ENCODE data around the gene NCOA5. TPM values are rescaled to one million over a fixed set of nuclear protein-coding genes. Genes with fewer than 3 reads are reported as not detected.

NCOA5 gene
- total and polyA plus RNA-seq, 7 experiments from 2014 or later, result 15.7 to 47.6 (median 39.4) TPM

GRCh38 chr20:46088409-46089166 is 1.2 kb downstream of the NCOA5 start:
- no peak for DNase-seq

GRCh38 chr20:46087161-46087560 is 2.6 kb downstream of the NCOA5 start:
- H3K4me3 Mint-ChIP-seq, result peak overlapping the region; percentile 32 to 95 (median 84)
- peaks cover 29 to 52% of the 10 kb centered on the region in 2 donors for H3K4me1 ChIP-seq (ENCODE audit: control insufficient read depth in 2 of 2, insufficient read depth in 2 of 2, low read length in 2 of 2)
- H3K4me3 ChIP-seq (ENCODE audit: low read length), result no peak overlapping the region
- intact Hi-C loops (cut with micrococcal nuclease), result loop anchor here (1.0 to 10.0 kb wide), 3 partner anchors 64 to 598 kb away; partner anchors contain the start of genes TP53RK (in 1 of the 2) and UBE2C (in 1 of the 2)
- DNase-seq, result no peak
- ChIA-PET CTCF (interaction anchor here (1.0 kb wide), 1 partner anchor 117 kb away, joined by 3 read pairs; no protein-coding TSS in a partner anchor), POLR2A (no interaction called here)
- H3K36me3 ChIP-seq (ENCODE audit: control insufficient read depth in 2 of 3, insufficient read depth in 3 of 3, low read length in 3 of 3), result peaks cover 0 to 3% (median 0%) of the 10 kb centered on the region in 3 experiments
- no peak for ATAC-seq
- H3K27me3 ChIP-seq (ENCODE audit: control insufficient read depth in 2 of 2, insufficient read depth in 2 of 2, low read length in 2 of 2), result no peaks in the 10 kb centered on the region
- peaks cover 0 to 2% (median 0%) of the 10 kb centered on the region in 5 donors for H3K36me3 Mint-ChIP-seq
- no peaks in the 10 kb centered on the region for H3K9me3 ChIP-seq (ENCODE audit: control insufficient read depth in 2 of 3, low read length in 3 of 3)
- H3K27me3 Mint-ChIP-seq, result no peaks in the 10 kb centered on the region
- peaks cover 45 to 79% (median 76%) of the 10 kb centered on the region in 7 donors for H3K4me1 Mint-ChIP-seq
- peaks cover 0 to 1% (median 0%) of the 10 kb centered on the region in 11 donors for H3K9me3 Mint-ChIP-seq
- H3K27ac ChIP-seq (ENCODE audit: low read depth, low read length), result no peak overlapping the region
- peak overlapping the region in 3 of 9 donors; percentile 12 to 18 (median 14) for H3K27ac Mint-ChIP-seq

More at GRCh38 chr20:46088409-46089166, 1.2 kb downstream of the NCOA5 start:
- Mint-ChIP-seq H3K9me3 (peaks cover 0 to 1% (median 0%) of the 10 kb centered on the region in 11 donors), H3K4me1 (peaks cover 38 to 64% (median 62%) of the 10 kb centered on the region in 7 donors), H3K36me3 (peaks cover 0 to 2% (median 0%) of the 10 kb centered on the region in 5 donors), H3K27me3 (no peaks in the 10 kb centered on the region), H3K4me3 (peak overlapping the region; percentile 83 to 95 (median 90)), H3K27ac (peak overlapping the region; percentile 66 to 95 (median 83))
- H3K4me1 ChIP-seq (ENCODE audit: control insufficient read depth in 2 of 2, insufficient read depth in 2 of 2, low read length in 2 of 2), result peaks cover 29 to 41% of the 10 kb centered on the region in 2 donors
- H3K27ac ChIP-seq (ENCODE audit: low read depth, low read length), result peak overlapping the region; percentile 89
- peaks cover 0 to 3% (median 0%) of the 10 kb centered on the region in 3 experiments for H3K36me3 ChIP-seq (ENCODE audit: control insufficient read depth in 2 of 3, insufficient read depth in 3 of 3, low read length in 3 of 3)
- H3K27me3 ChIP-seq (ENCODE audit: control insufficient read depth in 2 of 2, insufficient read depth in 2 of 2, low read length in 2 of 2), result no peaks in the 10 kb centered on the region
- ChIA-PET CTCF (interaction anchor here (0.6 to 1.0 kb wide), 3 partner anchors 44 to 118 kb away, joined by 3 read pairs; no protein-coding TSS in a partner anchor), POLR2A (interaction anchor here (0.8 to 1.7 kb wide), 4 partner anchors 8 to 154 kb away, joined by 4 to 9 read pairs (median 5); partner anchors contain the start of genes CD40 and PCIF1)
- H3K9me3 ChIP-seq (ENCODE audit: control insufficient read depth in 2 of 3, low read length in 3 of 3), result no peaks in the 10 kb centered on the region
- ATAC-seq, result no peak
- H3K4me3 ChIP-seq (ENCODE audit: low read length), result peak overlapping the region; percentile 73
- intact Hi-C loops (cut with micrococcal nuclease), result loop anchor here (1.0 to 10.0 kb wide), 10 partner anchors 30 to 726 kb away; partner anchors contain the start of genes ZNF335 (in 2 of the 2), CD40 (in 1 of the 2), DNTTIP1 (in 1 of the 2) and PCIF1 (in 1 of the 2)

GRCh38 chr20:46085179-46085851 is 4.4 kb downstream of the NCOA5 start:
- no peaks in the 10 kb centered on the region for H3K9me3 ChIP-seq (ENCODE audit: control insufficient read depth in 2 of 3, low read length in 3 of 3)
- Mint-ChIP-seq H3K36me3 (peaks cover 0 to 5% (median 0%) of the 10 kb centered on the region in 5 donors), H3K4me1 (peaks cover 43 to 90% (median 81%) of the 10 kb centered on the region in 7 donors), H3K4me3 (peak overlapping the region in 7 of 10 donors; percentile 3 to 95 (median 38)), H3K9me3 (peaks cover 0 to 1% (median 0%) of the 10 kb centered on the region in 11 donors), H3K27ac (peak overlapping the region in 1 of 9 donors; percentile 70), H3K27me3 (no peaks in the 10 kb centered on the region)
- no peak overlapping the region for H3K4me3 ChIP-seq (ENCODE audit: low read length)
- ATAC-seq, result no peak
- ChIA-PET POLR2A (no interaction called here), CTCF (interaction anchor here (0.8 kb wide), 1 partner anchor 98 kb away, joined by 3 read pairs; no protein-coding TSS in a partner anchor)
- intact Hi-C loops (cut with micrococcal nuclease), result loop anchor here in 1 of 2 donors (5.0 to 10.0 kb wide), 2 partner anchors 273 to 599 kb away; partner anchors contain the start of genes TP53RK and UBE2C
- DNase-seq, result no peak
- H3K27me3 ChIP-seq (ENCODE audit: control insufficient read depth in 2 of 2, insufficient read depth in 2 of 2, low read length in 2 of 2), result no peaks in the 10 kb centered on the region
- H3K4me1 ChIP-seq (ENCODE audit: control insufficient read depth in 2 of 2, insufficient read depth in 2 of 2, low read length in 2 of 2), result peaks cover 28 to 51% of the 10 kb centered on the region in 2 donors
- no peak overlapping the region for H3K27ac ChIP-seq (ENCODE audit: low read depth, low read length)
- peaks cover 0 to 3% (median 0%) of the 10 kb centered on the region in 3 experiments for H3K36me3 ChIP-seq (ENCODE audit: control insufficient read depth in 2 of 3, insufficient read depth in 3 of 3, low read length in 3 of 3)

- H3K9me3 ChIP-seq (ENCODE audit: control insufficient read depth in 2 of 3, low read length in 3 of 3), result no peaks in the 10 kb centered on the region
- peaks cover 25 to 48% of the 10 kb centered on the region in 2 donors for H3K4me1 ChIP-seq (ENCODE audit: control insufficient read depth in 2 of 2, insufficient read depth in 2 of 2, low read length in 2 of 2)
- peaks cover 0 to 1% (median 0%) of the 10 kb centered on the region in 11 donors for H3K9me3 Mint-ChIP-seq
- POLR2A ChIA-PET, result no interaction called here
- H3K36me3 ChIP-seq (ENCODE audit: control insufficient read depth in 2 of 3, insufficient read depth in 3 of 3, low read length in 3 of 3), result peaks cover 0 to 3% (median 0%) of the 10 kb centered on the region in 3 experiments
- no peaks in the 10 kb centered on the region for H3K27me3 ChIP-seq (ENCODE audit: control insufficient read depth in 2 of 2, insufficient read depth in 2 of 2, low read length in 2 of 2)
- H3K4me1 Mint-ChIP-seq, result peaks cover 37 to 88% (median 76%) of the 10 kb centered on the region in 7 donors
- H3K4me3 Mint-ChIP-seq, result peak overlapping the region in 6 of 10 donors; percentile 3 to 95 (median 41)
- CTCF ChIA-PET, result interaction anchor here (0.8 kb wide), 1 partner anchor 97 kb away, joined by 3 read pairs; no protein-coding TSS in a partner anchor
- intact Hi-C loops (cut with micrococcal nuclease), result loop anchor here in 1 of 2 donors (5.0 to 10.0 kb wide), 2 partner anchors 272 to 600 kb away; partner anchors contain the start of genes TP53RK and UBE2C
- DNase-seq (no peak), ATAC-seq (no peak)
- H3K27ac Mint-ChIP-seq, result peak overlapping the region in 1 of 9 donors; percentile 70
- H3K27ac ChIP-seq (ENCODE audit: low read depth, low read length), result no peak overlapping the region
- H3K36me3 Mint-ChIP-seq, result peaks cover 0 to 5% (median 0%) of the 10 kb centered on the region in 5 donors
- no peaks in the 10 kb centered on the region for H3K27me3 Mint-ChIP-seq
- H3K4me3 ChIP-seq (ENCODE audit: low read length), result no peak overlapping the region
Observed at GRCh38 chr20:46084805-46085178, 5.0 kb downstream of the NCOA5 start.

- Histone ChIP-seq H3K9me3 (ENCODE audit: control insufficient read depth in 2 of 3, low read length in 3 of 3) (no peaks in the 10 kb centered on the region), H3K27ac (ENCODE audit: low read depth, low read length) (no peak overlapping the region), H3K4me1 (ENCODE audit: control insufficient read depth in 2 of 2, insufficient read depth in 2 of 2, low read length in 2 of 2) (peaks cover 24 to 48% of the 10 kb centered on the region in 2 donors), H3K36me3 (ENCODE audit: control insufficient read depth in 2 of 3, insufficient read depth in 3 of 3, low read length in 3 of 3) (peaks cover under 1 to 11% (median 3%) of the 10 kb centered on the region in 3 experiments), H3K27me3 (ENCODE audit: control insufficient read depth in 2 of 2, insufficient read depth in 2 of 2, low read length in 2 of 2) (no peaks in the 10 kb centered on the region), H3K4me3 (ENCODE audit: low read length) (no peak overlapping the region)
- ATAC-seq, result no peak
- peak overlapping the region in 1 of 9 donors; percentile 31 for H3K27ac Mint-ChIP-seq
- H3K27me3 Mint-ChIP-seq, result no peaks in the 10 kb centered on the region
- intact Hi-C loops (cut with micrococcal nuclease), result loop anchor here in 1 of 2 donors (10.0 kb wide), 1 partner anchor 601 kb away; the partner anchor contains the start of gene TP53RK
- H3K4me1 Mint-ChIP-seq, result peaks cover 36 to 91% (median 85%) of the 10 kb centered on the region in 7 donors
- peak overlapping the region in 5 of 10 donors; percentile 13 to 63 (median 29) for H3K4me3 Mint-ChIP-seq
- CTCF ChIA-PET, result no interaction called here
- DNase-seq, result no peak
- POLR2A ChIA-PET, result interaction anchor here (0.9 kb wide), 1 partner anchor 9 kb away, joined by 3 read pairs; no protein-coding TSS in a partner anchor
- H3K36me3 Mint-ChIP-seq, result peaks cover 0 to 15% (median 2%) of the 10 kb centered on the region in 5 donors
- H3K9me3 Mint-ChIP-seq, result peaks cover 0 to 1% (median 0%) of the 10 kb centered on the region in 11 donors
Observed at GRCh38 chr20:46083531-46084061, 6.2 kb downstream of the NCOA5 start.

Data from naive thymus-derived CD4-positive, alpha-beta T cell (primary cell).